HCT116 (cell line): ENCODE measurements around the gene DUOXA1. TPM values are rescaled to one million over a fixed set of nuclear protein-coding genes. Genes with fewer than 3 reads are reported as not detected.

Experiments
- ATAC-seq: fragments of 200-7000 bp; cut with Tn5 transposase; 2 replicates; pipeline ENCODE4 v1.9.1; 2020; ENCODE audit warnings: mild to moderate bottlenecking, moderate library complexity
- BruUV-seq: library from RNA; stranded (reverse); fragments of 400-500 nt; replicated peaks from 2 replicates; lab custom pipeline; 2021; lab: Mats Ljungman, UMichigan
- CTCF ChIA-PET: fragments of 300-600 bp; sonication (Branson Sonifier 250); formaldehyde crosslinking; loops from one replicate; lab custom pipeline; 2021; ENCODE audit warnings: antibody characterized with exemption; lab: Charles Lee
- POLR2A ChIA-PET: fragments of 300-600, 350-600 bp; sonication (Branson Sonifier 250); formaldehyde crosslinking; loops from one replicate; lab custom pipeline; 2021; ENCODE audit warnings: antibody characterized with exemption; lab: Charles Lee
- RAD21 ChIA-PET, 2 experiments: fragments of 300-600 bp; sonication (Branson Sonifier 250); formaldehyde crosslinking; loops; one replicate each; lab custom pipeline; 2023; ENCODE audit warnings: low total read pairs in 2 of 2; ENCODE audit not compliant: uncharacterized antibody in 2 of 2, unreplicated experiment in 2 of 2, low non-redundant PET in 1 of 2; lab: Charles Lee
- DNase-seq: peaks from one replicate; pipeline ENCODE4 v3.0.0-alpha.2; 2010; ENCODE audit warnings: low read depth, low spot score
- H2AFZ ChIP-seq: fragments of 200-600 bp; shearing (Covaris generic), sonication (generic); 2 replicates; pipeline ENCODE4 v1.6.1; 2017; ENCODE audit warnings: low read depth, mixed run types, mixed read lengths, antibody characterized with exemption, low read length; ENCODE audit not compliant: poor library complexity, severe bottlenecking
- H3K27ac ChIP-seq: 2 replicates; pipeline ENCODE4 v1.5.1; 2012; ENCODE audit warnings: low read depth, low read length
- H3K27me3 ChIP-seq: fragments of 200-600 bp; sonication (generic); 2 replicates; pipeline ENCODE4 v1.6.1; 2016; ENCODE audit warnings: mixed run types, low read length, mixed read lengths; ENCODE audit not compliant: insufficient read depth
- H3K36me3 ChIP-seq, 2 experiments: fragments of 200-500 bp in 1 of 2; fragments of 200-600 bp in 1 of 2; sonication (Bioruptor generic) in 1 of 2; sonication (generic) in 1 of 2; 2 replicates each; pipeline versions ENCODE4 v1.5.1 to v1.6.1; 2014 to 2016; ENCODE audit warnings: low read length in 2 of 2, inconsistent platforms in 1 of 2, mixed read lengths in 1 of 2, mixed run types in 1 of 2; ENCODE audit not compliant: insufficient read depth in 2 of 2, control insufficient read depth in 1 of 2
- H3K4me1 ChIP-seq, 2 experiments: fragments of 200-600 bp in 1 of 2; sonication (generic) in 1 of 2; 2 replicates each; pipeline versions ENCODE4 v1.5.1 to v1.6.1; 2012 to 2017; ENCODE audit warnings: low read length in 2 of 2, inconsistent platforms in 1 of 2, mild to moderate bottlenecking in 1 of 2, mixed read lengths in 1 of 2, mixed run types in 1 of 2, moderate library complexity in 1 of 2; ENCODE audit not compliant: insufficient read depth in 2 of 2, control insufficient read depth in 1 of 2
- H3K4me2 ChIP-seq: fragments of 200-600 bp; sonication (generic); 2 replicates; pipeline ENCODE4 v1.6.1; 2017; ENCODE audit warnings: mixed run types, low read length, mixed read lengths
- H3K4me3 ChIP-seq, 2 experiments: fragments of 200-600 bp in 1 of 2; sonication (generic) in 1 of 2; replicated peaks in 1 of 2; 2 replicates each; pipeline ENCODE4 v1.5.1; 2011 to 2016; ENCODE audit warnings: low read length in 2 of 2, control low read depth in 1 of 2, low read depth in 1 of 2, mild to moderate bottlenecking in 1 of 2, mixed read lengths in 1 of 2, mixed run types in 1 of 2
- H3K79me2 ChIP-seq: fragments of 200-600 bp; sonication (generic); 2 replicates; pipeline ENCODE4 v1.6.1; 2017; ENCODE audit warnings: mild to moderate bottlenecking, mixed run types, low read length, moderate library complexity, mixed read lengths; ENCODE audit not compliant: insufficient read depth
- H3K9ac ChIP-seq: fragments of 200-600 bp; sonication (generic); 2 replicates; pipeline ENCODE4 v1.6.1; 2016; ENCODE audit warnings: low read length, mixed read lengths
- H3K9me2 ChIP-seq: fragments of 200-600 bp; sonication (generic), shearing (Covaris generic); 2 replicates; pipeline ENCODE4 v1.6.1; 2017; ENCODE audit warnings: mixed run types, mild to moderate bottlenecking, moderate library complexity; ENCODE audit not compliant: insufficient read depth
- H3K9me3 ChIP-seq, 2 experiments: fragments of 200-500 bp in 1 of 2; fragments of 200-600 bp in 1 of 2; sonication (Bioruptor generic) in 1 of 2; sonication (generic) in 1 of 2; 2 replicates each; pipeline ENCODE4 v1.6.1; 2014 to 2017; ENCODE audit warnings: low read length in 2 of 2, mixed read lengths in 2 of 2, inconsistent platforms in 1 of 2, low read depth in 1 of 2, mild to moderate bottlenecking in 1 of 2, mixed run types in 1 of 2, moderate library complexity in 1 of 2; ENCODE audit not compliant: control insufficient read depth in 1 of 2, insufficient read depth in 1 of 2
- H4K20me1 ChIP-seq: fragments of 200-600 bp; sonication (generic), shearing (Covaris generic); 2 replicates; pipeline ENCODE4 v1.6.1; 2017; ENCODE audit warnings: mixed run types, mild to moderate bottlenecking, moderate library complexity; ENCODE audit not compliant: insufficient read depth
- EZH2 ChIP-seq: fragments of 200-600 bp; sonication (generic); IDR thresholded peaks from 2 replicates; pipeline ENCODE4 v1.6.1; 2017; ENCODE audit warnings: antibody characterized with exemption, mixed run types
- EZH2phosphoT487 ChIP-seq: fragments of 200-600 bp; IDR thresholded peaks from 2 replicates; pipeline ENCODE4 v1.6.1; 2018; ENCODE audit warnings: antibody characterized with exemption, borderline replicate concordance
- POLR2A ChIP-seq: IDR thresholded peaks from 2 replicates; pipeline ENCODE4 v1.7.0; 2011; ENCODE audit warnings: borderline replicate concordance; ENCODE audit not compliant: insufficient read depth, insufficient read length; ENCODE audit errors: extremely low read depth
- YY1 ChIP-seq: IDR thresholded peaks from 2 replicates; pipeline ENCODE4 v1.6.1; 2011; ENCODE audit warnings: low read length, low read depth, moderate library complexity, mild to moderate bottlenecking; ENCODE audit not compliant: insufficient replicate concordance; ENCODE audit errors: extremely low read depth
- ZFX ChIP-seq: fragments of 450-650 bp; IDR thresholded peaks from 2 replicates; pipeline ENCODE4 v1.6.1; 2017
- ZNF274 ChIP-seq: fragments of 200-500 bp; sonication (Bioruptor generic); IDR thresholded peaks from 2 replicates; pipeline ENCODE4 v1.6.1; 2014; ENCODE audit warnings: mild to moderate bottlenecking, low read depth, low read length, inconsistent platforms
- intact Hi-C: fragments of 100-400 bp; cut with micrococcal nuclease; formaldehyde crosslinking; loops from 2 replicates; pipeline ENCODE4 v1.10.0; 2022
- total RNA-seq: library from RNA; stranded (reverse); gene quantifications from one replicate; pipeline ENCODE4 v1.2.1, GENCODE V29; 2021; ENCODE audit not compliant: unreplicated experiment

DUOXA1 gene
- total RNA-seq, 1 experiment from 2014 or later, result 2.3 TPM

DNA sequence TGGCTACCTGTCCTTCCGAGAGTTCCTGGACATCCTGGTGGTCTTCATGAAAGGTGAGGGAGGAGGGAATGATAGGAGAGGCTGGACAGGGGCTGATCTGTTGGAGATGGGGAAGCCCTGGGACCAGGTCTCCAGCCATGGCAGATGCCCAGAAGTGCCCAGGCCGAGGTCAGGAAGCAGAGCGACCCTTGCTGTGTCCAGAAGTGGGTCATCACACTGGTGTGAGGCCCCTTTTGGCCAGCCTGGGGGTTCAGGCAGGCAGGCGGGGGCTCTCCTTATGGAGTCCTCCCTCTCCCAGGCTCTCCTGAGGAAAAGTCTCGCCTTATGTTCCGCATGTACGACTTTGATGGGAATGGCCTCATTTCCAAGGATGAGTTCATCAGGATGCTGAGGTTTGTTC, 17.9 kb upstream of the DUOXA1 start:
- no TSS peak for BruUV-seq
- Histone ChIP-seq H3K4me3 (no peak overlapping the region), H4K20me1 (no peaks in the 10 kb centered on the region), H3K4me1 (peaks cover 0 to 4% of the 10 kb centered on the region in 2 experiments; a peak in 1 of 4 replicates), H3K36me3 (peaks cover 0 to 2% of the 10 kb centered on the region in 2 experiments; a peak in 1 of 4 replicates), H3K4me2 (no peak overlapping the region), H3K9me3 (no peaks in the 10 kb centered on the region), H3K27ac (no peak overlapping the region), H3K79me2 (no peaks in the 10 kb centered on the region), H3K9me2 (no peaks in the 10 kb centered on the region), H3K9ac (no peak overlapping the region), H3K27me3 (no peaks in the 10 kb centered on the region), H2AFZ (no peak overlapping the region)
- ChIA-PET POLR2A (no interaction called here), RAD21 (no interaction called here), CTCF (interaction anchor here (1.5 kb wide), 1 partner anchor 15 kb away, joined by 7 read pairs; no protein-coding TSS in a partner anchor)
- DNase-seq (no peak), ATAC-seq (no peak)
- TF ChIP-seq POLR2A (no peak), YY1 (no peak)
- intact Hi-C loops, result no loop called here

GRCh38 chr15:45146405-45146804, 16.7 kb upstream of the DUOXA1 start:
- Histone ChIP-seq H3K9ac (no peak overlapping the region), H2AFZ (no peak overlapping the region), H3K9me3 (no peaks in the 10 kb centered on the region), H3K4me1 (peaks cover 0 to 4% of the 10 kb centered on the region in 2 experiments; a peak in 1 of 4 replicates), H3K4me2 (no peak overlapping the region), H3K36me3 (0 out of 4 replicates have a peak, but pooled peaks cover 0 to 2% of the 10 kb centered on the region in 2 experiments), H3K79me2 (no peaks in the 10 kb centered on the region), H3K27ac (no peak overlapping the region), H3K27me3 (no peaks in the 10 kb centered on the region), H3K9me2 (no peaks in the 10 kb centered on the region), H3K4me3 (no peak overlapping the region), H4K20me1 (no peaks in the 10 kb centered on the region)
- POLR2A ChIA-PET, result no interaction called here
- RAD21 ChIA-PET, result no interaction called here
- DNase-seq (no peak), ATAC-seq (no peak)
- no peak for TF ChIP-seq EZH2
- no peak for TF ChIP-seq POLR2A
- no peak for TF ChIP-seq EZH2phosphoT487
- TF ChIP-seq ZNF274, result no peak
- no peak for TF ChIP-seq ZFX
- TF ChIP-seq YY1, result no peak
- CTCF ChIA-PET, result interaction anchor here (1.5 kb wide), 1 partner anchor 16 kb away, joined by 7 read pairs; no protein-coding TSS in a partner anchor
- intact Hi-C loops, result no loop called here
- no TSS peak for BruUV-seq
